ENCODE data around the gene ATG9B.
A peak's percentile ranks its signal among the peaks of the same experiment; 100 is the strongest.
"Not testable (repeated sequence)": the region's sequence is repeated elsewhere in the genome, so short reads cannot be mapped to it uniquely, and the experiment has no call there.

Gene ATG9B

DNA sequence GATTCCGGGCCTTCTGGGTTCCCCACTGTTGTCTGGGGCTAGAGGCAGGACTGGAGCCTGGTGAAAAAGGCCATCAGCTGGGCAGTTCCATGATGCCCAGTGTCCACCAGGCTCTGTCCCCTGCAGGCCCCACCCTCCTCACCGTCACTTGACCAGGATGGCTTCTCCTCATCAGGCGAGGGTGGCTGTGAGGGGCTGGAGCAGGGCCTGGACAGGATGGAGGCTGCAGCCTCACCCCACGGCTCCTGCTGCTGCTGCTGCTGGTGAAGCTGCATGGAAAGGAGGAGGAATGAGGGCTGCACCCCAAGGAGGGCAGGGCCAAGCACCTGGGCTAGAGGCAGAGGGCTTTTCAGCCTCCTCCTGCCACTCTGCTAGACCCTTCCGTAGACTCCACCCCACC, 8.3 kb downstream of the ATG9B start:
- no peak for DNase-seq

DNA sequence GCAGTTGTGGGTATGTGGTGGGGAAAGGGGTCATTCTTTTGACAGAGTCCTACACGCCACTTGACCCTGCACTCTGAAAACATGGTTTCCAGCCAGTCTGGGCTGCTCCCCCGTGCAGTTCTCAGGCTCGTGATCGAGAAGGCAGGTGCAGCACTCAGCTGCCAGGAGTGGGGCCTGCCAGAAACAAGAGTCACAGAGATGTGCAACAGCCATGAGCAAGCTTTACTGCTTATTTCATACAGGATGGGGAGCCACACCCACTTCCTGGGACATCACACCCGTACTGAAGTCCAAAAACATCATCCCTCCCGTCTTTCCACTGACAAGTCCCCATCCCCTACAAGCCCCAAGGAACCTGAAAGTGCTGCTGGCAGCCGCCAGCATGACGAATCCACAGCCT, 9.3 kb downstream of the ATG9B start:
- DNase-seq = no peak

DNA sequence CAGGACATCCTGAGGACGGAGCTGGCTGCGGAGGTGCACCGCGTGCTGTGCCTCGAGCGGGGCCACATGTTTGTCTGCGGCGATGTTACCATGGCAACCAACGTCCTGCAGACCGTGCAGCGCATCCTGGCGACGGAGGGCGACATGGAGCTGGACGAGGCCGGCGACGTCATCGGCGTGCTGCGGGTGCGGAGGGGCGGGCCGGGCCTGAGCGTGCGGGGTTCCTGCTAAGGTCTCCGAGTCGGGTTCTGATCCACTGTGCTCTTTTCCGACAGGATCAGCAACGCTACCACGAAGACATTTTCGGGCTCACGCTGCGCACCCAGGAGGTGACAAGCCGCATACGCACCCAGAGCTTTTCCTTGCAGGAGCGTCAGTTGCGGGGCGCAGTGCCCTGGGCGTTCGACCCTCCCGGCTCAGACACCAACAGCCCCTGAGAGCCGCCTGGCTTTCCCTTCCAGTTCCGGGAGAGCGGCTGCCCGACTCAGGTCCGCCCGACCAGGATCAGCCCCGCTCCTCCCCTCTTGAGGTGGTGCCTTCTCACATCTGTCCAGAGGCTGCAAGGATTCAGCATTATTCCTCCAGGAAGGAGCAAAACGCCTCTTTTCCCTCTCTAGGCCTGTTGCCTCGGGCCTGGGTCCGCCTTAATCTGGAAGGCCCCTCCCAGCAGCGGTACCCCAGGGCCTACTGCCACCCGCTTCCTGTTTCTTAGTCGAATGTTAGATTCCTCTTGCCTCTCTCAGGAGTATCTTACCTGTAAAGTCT, 10.4 kb downstream of the ATG9B start:
- peak; percentile 70 for DNase-seq

DNA sequence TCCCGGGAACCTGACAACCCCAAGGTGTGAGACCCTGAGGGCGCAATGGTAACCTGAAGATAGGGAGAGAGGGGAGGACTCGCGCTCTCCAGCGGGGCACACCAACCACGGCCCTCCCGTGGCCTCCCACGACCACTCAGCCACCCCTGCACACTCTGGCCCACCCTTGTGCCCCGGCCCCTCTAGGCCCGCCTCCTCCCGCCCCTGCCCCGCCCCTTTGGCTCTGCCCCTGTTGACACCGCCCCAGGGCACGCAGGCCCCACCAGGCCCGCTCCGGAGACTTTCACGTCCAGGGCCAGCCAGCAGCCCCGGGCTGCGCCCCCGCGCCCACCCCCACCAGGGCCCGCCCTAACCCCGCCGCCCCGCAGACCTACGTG, 10.9 kb downstream of the ATG9B start:
- DNase-seq = no peak

DNA sequence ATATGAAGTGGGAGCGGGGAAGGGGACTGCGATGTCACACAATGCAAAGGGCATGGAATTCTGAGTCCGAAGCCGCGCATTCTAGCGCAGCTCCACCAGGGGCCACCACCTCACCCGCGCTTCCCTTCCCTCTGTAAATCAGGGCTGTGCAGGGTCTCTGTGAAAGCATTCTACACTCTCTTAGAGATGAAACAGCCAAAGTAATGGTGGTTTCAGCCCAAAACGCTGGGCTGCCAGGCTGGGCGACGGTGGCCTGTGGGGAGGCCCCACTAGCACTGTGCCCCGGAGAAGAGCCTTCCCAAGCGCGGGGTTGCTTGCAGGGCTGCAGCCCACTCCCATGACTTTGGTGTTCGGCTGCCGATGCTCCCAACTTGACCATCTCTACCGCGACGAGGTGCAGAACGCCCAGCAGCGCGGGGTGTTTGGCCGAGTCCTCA, 11.4 kb downstream of the ATG9B start:
- no peak for DNase-seq

DNA sequence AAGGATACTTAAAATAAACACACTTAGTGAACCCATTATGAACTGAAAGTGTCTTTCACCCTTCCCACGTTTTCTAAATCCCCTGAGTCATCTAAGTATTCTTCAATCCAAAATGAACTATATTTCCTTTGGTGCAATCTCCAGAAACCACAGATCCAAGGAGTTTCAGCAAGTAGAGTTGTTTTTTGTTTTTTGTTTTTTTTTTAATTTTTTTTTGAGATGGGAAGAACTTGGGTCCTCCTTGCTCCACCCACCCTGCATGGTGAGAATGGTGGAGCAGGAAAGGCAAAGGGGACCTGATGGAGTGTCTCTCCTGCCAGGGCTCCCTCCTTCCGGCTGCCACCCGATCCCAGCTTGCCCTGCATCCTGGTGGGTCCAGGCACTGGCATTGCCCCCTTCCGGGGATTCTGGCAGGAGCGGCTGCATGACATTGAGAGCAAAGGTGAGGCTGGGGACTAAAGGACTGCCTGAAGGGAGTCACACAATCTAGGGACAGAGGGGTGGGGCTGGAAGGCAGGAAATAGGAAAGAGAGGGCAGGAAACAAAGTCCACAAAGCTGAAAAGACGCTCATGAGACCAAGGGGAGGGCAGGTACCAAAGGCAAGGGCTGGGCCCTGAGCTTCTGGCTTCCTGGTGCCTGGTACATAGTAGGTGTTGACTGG, 12.1 kb downstream of the ATG9B start:
- no peak for DNase-seq

DNA sequence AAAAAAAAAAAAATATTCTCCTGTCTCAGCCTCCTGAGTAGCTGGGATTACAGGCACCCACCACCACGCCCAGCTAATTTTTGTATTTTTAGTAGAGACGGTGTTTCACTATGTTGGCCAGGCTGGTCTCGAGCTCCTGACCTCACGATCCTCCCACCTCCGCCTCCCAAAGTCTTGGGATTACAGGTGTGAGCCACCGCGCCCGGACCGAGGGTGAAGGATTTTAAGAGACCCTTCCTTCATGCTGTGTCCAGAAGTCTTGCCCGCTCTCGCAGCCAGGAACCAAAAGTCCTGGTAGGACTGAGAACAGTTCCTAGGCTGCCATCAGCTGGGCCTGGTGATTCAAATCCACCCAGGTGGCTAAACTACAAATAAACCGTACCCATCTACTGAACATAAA, 12.7 kb downstream of the ATG9B start:
- not testable (repeated sequence) for DNase-seq

DNA sequence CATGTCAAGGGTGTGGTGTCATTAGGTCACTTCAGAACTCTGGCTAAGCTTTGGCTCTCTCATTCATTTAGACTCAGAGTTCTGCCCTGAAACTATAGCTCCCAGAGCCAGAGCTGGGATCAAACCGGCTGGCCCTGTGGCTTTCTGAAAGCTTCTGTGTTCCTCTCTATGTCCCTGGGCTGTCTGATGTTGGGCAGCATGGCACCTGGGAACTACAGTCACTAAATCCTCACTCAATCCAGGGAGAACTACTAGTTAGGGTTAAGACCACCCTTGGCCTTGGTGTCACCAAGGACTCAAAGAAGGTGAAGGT, 13.2 kb downstream of the ATG9B start:
- no peak for DNase-seq

DNA sequence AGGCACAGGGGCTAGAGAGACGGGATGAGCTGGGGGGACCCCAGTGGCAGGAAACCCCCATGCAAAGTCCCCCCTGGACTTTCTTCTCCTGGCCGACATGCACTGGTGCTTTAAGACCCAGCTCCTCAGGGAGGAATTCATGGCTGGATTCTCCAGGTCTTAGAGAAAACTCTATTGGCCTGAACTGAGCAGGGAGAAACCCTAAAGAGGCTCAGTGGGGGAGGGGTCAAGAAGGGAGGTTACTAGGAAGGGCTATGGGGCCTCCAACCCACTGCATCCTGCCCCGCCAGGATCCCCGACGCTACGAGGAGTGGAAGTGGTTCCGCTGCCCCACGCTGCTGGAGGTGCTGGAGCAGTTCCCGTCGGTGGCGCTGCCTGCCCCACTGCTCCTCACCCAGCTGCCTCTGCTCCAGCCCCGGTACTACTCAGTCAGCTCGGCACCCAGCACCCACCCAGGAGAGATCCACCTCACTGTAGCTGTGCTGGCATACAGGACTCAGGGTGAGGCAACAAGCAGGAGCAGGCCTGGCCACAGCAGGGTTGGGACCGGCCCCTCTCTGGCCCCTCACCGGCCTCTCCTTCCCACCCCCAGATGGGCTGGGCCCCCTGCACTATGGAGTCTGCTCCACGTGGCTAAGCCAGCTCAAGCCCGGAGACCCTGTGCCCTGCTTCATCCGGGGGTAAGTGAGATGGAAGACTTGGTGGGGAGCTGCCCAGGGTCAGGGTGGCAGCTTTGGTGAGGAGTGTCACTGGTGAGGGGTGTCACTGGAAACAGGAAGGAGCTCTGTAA, 13.8 kb downstream of the ATG9B start:
- DNase-seq = no peak

DNA sequence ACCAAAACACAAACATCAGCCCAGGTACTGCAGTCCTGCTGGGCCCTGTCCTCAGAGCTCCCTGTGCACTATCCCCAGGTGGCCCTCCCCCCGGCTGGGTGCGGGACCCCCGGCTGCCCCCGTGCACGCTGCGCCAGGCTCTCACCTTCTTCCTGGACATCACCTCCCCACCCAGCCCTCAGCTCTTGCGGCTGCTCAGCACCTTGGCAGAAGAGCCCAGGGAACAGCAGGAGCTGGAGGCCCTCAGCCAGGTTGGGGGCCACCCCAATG, 14.3 kb downstream of the ATG9B start:
- no peak for DNase-seq

DNA sequence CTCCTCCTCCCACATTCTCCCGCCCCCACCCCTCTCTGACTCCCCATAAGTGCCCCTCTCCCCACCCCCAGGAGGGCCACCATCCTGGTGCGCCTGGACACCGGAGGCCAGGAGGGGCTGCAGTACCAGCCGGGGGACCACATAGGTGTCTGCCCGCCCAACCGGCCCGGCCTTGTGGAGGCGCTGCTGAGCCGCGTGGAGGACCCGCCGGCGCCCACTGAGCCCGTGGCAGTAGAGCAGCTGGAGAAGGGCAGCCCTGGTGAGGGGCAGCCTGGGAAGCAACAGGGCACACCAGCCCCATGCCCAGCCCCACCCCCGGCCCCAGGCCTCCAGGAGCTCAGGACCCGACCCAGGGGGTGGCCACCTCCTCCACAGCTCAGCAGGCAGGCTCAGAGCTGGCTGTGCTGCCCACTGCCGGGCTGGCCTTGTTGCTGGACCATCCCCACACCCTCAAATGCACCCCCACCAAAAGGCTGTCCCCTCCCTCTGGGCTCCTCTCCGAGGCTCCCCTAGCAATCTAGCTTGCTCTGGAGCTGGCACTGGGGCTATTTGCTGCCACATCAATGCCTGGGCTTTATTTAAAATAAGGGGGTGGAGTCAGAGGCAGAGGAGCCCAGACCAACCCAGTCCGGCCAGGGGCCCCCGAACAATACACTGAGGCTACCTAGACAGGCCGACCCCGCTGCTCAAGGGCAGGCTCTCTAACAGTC, 14.8 kb downstream of the ATG9B start:
- DNase-seq = no peak

DNA sequence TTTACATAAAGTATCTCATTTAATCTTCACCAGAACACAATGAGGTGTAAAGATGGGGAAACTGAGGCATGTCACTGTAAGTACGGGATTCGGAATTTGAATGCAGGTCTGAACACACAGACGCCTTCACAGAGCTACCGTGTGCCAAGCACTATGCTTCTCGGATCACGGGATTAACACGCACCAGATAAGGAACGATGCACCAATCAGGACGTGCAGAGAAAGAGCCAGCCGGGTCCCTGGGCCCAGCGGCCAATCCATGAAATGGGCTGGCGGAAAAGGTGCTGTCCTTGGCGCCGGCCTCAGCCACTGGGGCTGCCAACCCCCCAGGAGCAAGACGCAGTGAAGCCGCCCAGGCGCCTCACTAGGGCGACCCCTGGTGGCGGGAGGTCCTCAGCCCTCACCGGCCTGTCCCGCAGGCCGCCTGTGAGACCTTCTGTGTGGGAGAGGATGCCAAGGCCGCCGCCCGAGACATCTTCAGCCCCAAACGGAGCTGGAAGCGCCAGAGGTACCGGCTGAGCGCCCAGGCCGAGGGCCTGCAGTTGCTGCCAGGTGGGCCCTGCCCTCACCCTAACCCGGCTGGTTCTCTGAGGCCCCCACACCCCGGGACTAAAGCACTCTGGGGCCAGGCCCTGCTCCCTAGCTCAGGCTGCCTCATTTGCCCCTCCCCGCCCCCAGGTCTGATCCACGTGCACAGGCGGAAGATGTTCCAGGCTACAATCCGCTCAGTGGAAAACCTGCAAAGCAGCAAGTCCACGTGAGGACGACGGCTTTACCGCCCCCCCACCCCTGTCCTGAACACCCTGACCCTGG, 15.6 kb downstream of the ATG9B start:
- DNase-seq = peak; percentile 82

DNA sequence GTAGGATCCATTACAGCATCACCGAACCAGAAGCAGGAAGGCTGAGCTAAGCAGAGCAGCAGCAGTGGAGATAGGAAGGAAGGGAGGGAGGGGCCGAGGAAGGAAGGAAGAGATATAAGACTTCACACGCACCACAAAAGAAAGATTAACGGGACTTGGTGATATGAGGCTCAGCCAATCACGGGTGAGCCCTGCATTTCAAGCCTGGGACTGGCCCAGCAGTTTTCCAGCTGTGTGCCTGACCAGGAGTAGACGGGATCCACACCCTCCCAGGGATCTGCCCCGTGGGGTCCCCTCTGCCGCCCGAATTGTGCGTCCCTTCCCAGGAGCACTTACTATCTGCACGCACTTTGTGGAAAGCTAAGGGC, 16.2 kb downstream of the ATG9B start:
- no peak for DNase-seq

DNA sequence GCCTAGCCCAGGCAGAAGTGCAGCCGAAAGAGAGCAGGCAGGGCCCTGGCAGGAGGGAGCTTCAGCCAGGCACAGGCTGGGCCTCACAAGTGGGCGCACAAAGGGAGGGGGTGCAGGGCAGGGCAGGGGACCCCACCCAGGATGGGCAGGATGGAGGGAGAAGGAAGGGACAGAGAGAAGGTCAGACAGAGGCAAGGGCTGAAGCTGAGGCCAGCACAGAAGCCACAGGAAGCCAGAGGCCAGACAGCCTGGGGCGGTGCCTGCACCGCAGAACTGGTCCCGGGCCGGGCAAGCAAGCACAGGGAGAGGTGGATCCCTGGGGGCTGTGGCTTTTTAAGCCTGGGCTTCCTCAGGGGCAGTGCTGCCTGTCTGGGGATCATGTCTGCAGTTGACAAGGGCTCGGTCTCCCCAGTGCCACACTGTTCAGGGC, 16.8 kb downstream of the ATG9B start:
- no peak for DNase-seq

DNA sequence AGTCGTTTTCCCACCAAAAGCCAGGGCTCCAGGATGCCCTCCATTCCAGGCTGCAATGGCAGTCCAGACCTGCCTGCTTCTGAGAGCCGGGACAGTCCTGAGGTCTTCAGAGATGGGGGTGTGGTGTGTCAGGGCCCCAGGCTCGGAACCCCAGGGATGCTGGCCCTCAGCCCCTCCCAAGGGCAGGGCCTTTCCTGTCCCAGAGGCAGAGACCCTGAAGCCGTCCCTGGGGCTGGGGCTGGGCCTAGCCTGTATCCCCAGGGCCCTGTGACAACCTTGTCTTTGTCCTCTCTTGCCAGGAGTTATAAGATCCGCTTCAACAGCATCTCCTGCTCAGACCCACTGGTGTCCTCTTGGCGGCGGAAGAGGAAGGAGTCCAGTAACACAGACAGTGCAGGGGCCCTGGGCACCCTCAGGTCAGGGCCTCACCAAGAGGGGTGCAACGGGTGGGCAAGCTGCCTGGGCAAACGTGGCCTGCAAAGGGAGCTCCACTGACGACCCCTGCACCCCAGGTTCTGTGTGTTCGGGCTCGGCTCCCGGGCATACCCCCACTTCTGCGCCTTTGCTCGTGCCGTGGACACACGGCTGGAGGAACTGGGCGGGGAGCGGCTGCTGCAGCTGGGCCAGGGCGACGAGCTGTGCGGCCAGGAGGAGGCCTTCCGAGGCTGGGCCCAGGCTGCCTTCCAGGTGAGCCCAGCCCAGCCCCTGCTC, 17.5 kb downstream of the ATG9B start:
- DNase-seq = no peak

DNA sequence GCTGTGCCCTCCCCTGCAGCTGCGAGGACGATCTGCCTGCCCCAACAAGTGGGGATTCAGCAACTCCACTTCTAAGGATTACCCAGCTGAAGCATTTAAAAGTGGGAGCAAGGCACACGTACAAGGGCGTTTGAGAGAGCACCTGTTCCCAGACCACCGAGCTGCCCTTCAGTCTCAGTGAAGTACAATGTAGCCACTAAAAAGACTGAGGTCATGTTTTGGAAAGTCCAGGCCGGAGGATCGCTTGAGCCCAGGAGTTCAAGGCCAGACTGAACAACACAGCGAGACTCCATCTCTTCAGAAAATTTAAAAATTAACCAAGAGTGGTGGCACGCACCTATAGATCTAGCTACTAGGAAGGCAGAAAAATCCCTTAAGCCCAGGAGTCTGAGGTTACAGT, 18.7 kb downstream of the ATG9B start:
- DNase-seq = no peak

DNA sequence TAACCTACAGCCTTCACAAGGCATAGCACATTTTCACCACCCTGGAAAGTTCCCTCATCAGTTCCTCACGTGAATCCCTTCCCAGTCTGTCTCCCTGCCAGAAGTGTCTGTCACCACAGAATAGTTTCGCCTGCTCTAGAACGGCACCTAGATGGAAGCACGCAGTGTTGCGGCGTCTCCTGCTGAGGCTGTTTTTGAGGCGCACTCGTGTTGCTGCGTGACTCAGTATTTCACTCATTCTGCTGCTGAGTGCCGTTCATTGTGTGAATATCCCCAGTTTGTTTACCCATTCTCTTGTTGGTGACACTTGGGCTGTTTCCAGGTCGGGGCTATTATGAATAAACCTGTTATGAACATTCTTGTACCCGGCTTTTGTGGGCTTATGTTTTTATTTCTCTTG, 20.7 kb downstream of the ATG9B start:
- no peak for DNase-seq

DNA sequence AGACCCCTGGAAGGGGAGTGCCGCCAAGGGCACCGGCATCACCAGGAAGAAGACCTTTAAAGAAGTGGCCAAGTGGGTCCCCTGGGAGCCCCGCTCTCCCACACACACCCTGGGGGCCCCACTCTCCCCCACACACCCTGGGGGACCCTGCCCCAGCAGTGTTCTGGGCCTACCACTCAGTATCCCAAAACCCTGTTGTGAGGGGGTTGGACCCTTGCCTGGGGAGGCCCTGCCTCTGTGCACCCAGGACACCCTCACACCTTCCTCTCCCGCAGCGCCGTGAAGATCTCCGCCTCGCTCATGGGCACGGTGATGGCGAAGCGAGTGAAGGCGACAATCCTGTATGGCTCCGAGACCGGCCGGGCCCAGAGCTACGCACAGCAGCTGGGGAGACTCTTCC, 22.7 kb downstream of the ATG9B start:
- DNase-seq = no peak

DNA sequence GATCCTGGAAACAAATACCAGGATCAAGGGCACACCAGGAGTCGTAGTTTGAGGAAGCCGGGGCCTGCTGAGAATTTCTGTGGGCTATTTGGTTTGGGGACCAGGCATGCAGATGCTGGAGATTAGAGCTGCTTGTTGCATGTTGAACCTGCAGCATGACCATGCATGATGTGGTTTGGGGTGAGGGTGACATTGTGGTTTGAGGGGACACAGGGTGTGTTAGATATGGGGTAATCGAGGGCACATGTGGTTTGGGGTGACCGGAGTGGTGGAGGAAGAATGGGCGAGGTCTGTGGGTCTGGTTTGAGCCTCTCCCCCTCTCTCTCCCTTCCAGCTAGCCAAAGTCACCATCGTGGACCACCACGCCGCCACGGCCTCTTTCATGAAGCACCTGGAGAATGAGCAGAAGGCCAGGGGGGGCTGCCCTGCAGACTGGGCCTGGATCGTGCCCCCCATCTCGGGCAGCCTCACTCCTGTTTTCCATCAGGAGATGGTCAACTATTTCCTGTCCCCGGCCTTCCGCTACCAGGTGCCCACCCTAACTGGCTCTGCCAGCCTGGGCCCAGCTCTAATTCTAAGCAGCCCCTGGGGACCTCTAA, 23.3 kb downstream of the ATG9B start:
- no peak for DNase-seq

DNA sequence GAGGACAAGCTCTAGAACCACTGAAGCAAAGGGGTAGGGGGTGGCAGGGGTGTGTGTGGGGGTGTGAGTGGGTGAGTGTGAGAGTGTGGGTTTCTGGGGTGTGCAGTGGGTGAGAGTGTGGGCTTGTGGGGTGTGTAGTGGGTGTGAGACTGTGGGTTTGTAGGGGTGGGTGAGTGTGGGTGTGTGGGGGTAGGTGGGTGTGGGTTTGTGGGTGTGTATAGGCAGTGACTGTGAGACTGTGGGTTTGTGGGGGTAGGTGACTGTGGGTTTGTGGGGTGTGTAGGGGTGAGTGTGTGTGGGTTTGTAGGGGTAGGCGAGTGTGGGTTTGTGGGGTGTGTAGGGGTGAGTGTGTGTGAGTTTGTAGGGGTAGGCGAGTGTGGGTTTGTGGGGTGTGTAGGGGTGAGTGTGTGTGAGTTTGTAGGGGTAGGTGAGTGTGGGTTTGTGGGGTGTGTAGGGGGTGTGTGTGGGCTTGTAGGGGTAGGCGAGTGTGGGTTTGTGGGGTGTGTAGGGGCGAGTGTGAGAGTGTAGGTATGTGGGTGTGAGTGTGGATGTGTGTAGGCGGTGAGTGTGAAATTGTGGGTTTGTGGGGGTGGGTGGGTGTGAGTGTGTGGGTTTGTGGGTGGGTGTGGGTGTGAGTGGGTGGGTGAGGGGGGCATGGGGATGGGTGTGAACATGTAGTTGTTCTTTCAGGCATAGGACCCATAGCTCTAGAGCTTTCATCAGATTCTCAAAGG, 24.6 kb downstream of the ATG9B start:
- DNase-seq = no peak

DNA sequence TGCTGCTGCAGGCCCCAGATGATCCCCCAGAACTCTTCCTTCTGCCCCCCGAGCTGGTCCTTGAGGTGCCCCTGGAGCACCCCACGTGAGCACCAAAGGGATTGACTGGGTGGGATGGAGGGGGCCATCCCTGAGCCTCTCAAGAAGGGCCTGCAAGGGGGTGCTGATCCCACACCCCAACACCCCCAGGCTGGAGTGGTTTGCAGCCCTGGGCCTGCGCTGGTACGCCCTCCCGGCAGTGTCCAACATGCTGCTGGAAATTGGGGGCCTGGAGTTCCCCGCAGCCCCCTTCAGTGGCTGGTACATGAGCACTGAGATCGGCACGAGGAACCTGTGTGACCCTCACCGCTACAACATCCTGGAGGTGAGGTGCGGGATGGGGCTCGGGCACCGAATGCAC, 25.3 kb downstream of the ATG9B start:
- no peak for DNase-seq
